GM19324 (cell line): ENCODE data around the gene ZMYND15.

ENCODE experiments used
- ATAC-seq: cut with Tn5 transposase; IDR thresholded peaks from one replicate; pipeline ENCODE4 v1.9.1; 2021; ENCODE audit warnings: mild to moderate bottlenecking, moderate library complexity; ENCODE audit not compliant: unreplicated experiment, low FRiP score

ZMYND15 gene

GRCh38 chr17:4741544-4741943, 1.9 kb downstream of the ZMYND15 start:
- ATAC-seq = no peak

- no peak for ATAC-seq
Measured at GRCh38 chr17:4742133-4742532, 2.5 kb downstream of the ZMYND15 start.

GRCh38 chr17:4742629-4743028, 3.0 kb downstream of the ZMYND15 start:
- no peak for ATAC-seq

GRCh38 chr17:4743216-4743615, 3.6 kb downstream of the ZMYND15 start:
- ATAC-seq = no peak

- no peak for ATAC-seq
Measured at GRCh38 chr17:4743898-4744297, 4.3 kb downstream of the ZMYND15 start.

GRCh38 chr17:4744999-4745969, 5.7 kb downstream of the ZMYND15 start:
- no peak for ATAC-seq

GRCh38 chr17:4747847-4748246, 8.2 kb downstream of the ZMYND15 start:
- no peak for ATAC-seq

- ATAC-seq = no peak
Measured at GRCh38 chr17:4748686-4749085, 9.1 kb downstream of the ZMYND15 start.

GRCh38 chr17:4750606-4751005, 11.0 kb downstream of the ZMYND15 start:
- ATAC-seq = no peak

- no peak for ATAC-seq
Measured at GRCh38 chr17:4751932-4752331, 12.3 kb downstream of the ZMYND15 start.

- ATAC-seq = no peak
Measured at GRCh38 chr17:4753392-4753791, 13.8 kb downstream of the ZMYND15 start.

- no peak for ATAC-seq
Measured at GRCh38 chr17:4759776-4760236, 20.2 kb downstream of the ZMYND15 start.

GRCh38 chr17:4764595-4764994, 25.0 kb downstream of the ZMYND15 start:
- no peak for ATAC-seq

- ATAC-seq = no peak
Measured at GRCh38 chr17:4766201-4766600, 26.6 kb downstream of the ZMYND15 start.

- ATAC-seq = no peak
Measured at GRCh38 chr17:4766723-4767122, 27.1 kb downstream of the ZMYND15 start.

- no peak for ATAC-seq
Measured at GRCh38 chr17:4768298-4768697, 28.7 kb downstream of the ZMYND15 start.

- no peak for ATAC-seq
Measured at GRCh38 chr17:4769628-4770027, 30.0 kb downstream of the ZMYND15 start.

- no peak for ATAC-seq
Measured at GRCh38 chr17:4771519-4772234, 32.0 kb downstream of the ZMYND15 start, which contains the start of gene TM4SF5. Gene TM4SF5 (plus strand): TSS chr17:4771886. CDS start chr17:4771923, 37 bp downstream.

GRCh38 chr17:4772235-4772613, 32.6 kb downstream of the ZMYND15 start:
- no peak for ATAC-seq

- ATAC-seq = no peak
Measured at GRCh38 chr17:4777969-4778760, 38.5 kb downstream of the ZMYND15 start.
